DND-41 (cell line): Measurements from ENCODE around the gene HADHB.
"Not testable (repeated sequence)": the region's sequence is repeated elsewhere in the genome, so short reads cannot be mapped to it uniquely, and the experiment has no call there.

Experiments
- CTCF ChIP-seq: IDR thresholded peaks from 2 replicates; pipeline ENCODE4 v1.5.1; 2012; ENCODE audit warnings: borderline replicate concordance, low read length, moderate library complexity, mild to moderate bottlenecking; ENCODE audit not compliant: poor library complexity, severe bottlenecking; ENCODE audit errors: extremely low read depth
- EZH2 ChIP-seq: IDR thresholded peaks from 3 replicates; pipeline ENCODE4 v1.6.1; 2012; ENCODE audit warnings: borderline replicate concordance, low read depth, mild to moderate bottlenecking, moderate library complexity, low read length, inconsistent platforms; ENCODE audit not compliant: severe bottlenecking

GRCh38 chr2:26268670-26269385 lies 24.1 kb downstream of the HADHB start:
- not testable (repeated sequence) for TF ChIP-seq EZH2, CTCF
